EL (cell line): ENCODE results near the gene NUTM2B.
A peak's percentile ranks its signal among the peaks of the same experiment; 100 is the strongest.
"Not testable (repeated sequence)": the region's sequence is repeated elsewhere in the genome, so short reads cannot be mapped to it uniquely, and the experiment has no call there.

Source experiments
- DNase-seq: peaks from one replicate; pipeline ENCODE4 v3.0.0-alpha.2; 2016

NUTM2B gene

GRCh38 chr10:79702927-79703326, at the start of gene NUTM2B:
Gene NUTM2B, plus strand, starts transcription at chr10:79703227. Its CDS starts 383 bp downstream, at chr10:79703610.
- DNase-seq = not testable (repeated sequence)

GRCh38 chr10:79663287-79663686, 39.7 kb upstream of the NUTM2B start:
- DNase-seq = not testable (repeated sequence)

GRCh38 chr10:79664686-79665085, 38.3 kb upstream of the NUTM2B start:
- not testable (repeated sequence) for DNase-seq

GRCh38 chr10:79669248-79669788, 33.7 kb upstream of the NUTM2B start:
- peak; percentile 39 for DNase-seq

GRCh38 chr10:79674878-79675277, 28.1 kb upstream of the NUTM2B start:
- DNase-seq = peak; percentile 40

GRCh38 chr10:79683026-79683883, 19.8 kb upstream of the NUTM2B start:
- not testable (repeated sequence) for DNase-seq

GRCh38 chr10:79683884-79684720, 18.9 kb upstream of the NUTM2B start:
- not testable (repeated sequence) for DNase-seq

- peak; percentile 17 for DNase-seq
Measured at GRCh38 chr10:79685044-79685685, 17.9 kb upstream of the NUTM2B start.

GRCh38 chr10:79686595-79686994, 16.4 kb upstream of the NUTM2B start:
- not testable (repeated sequence) for DNase-seq

- not testable (repeated sequence) for DNase-seq
Measured at GRCh38 chr10:79687406-79688150, 15.4 kb upstream of the NUTM2B start.

- not testable (repeated sequence) for DNase-seq
Measured at GRCh38 chr10:79688798-79689197, 14.2 kb upstream of the NUTM2B start.

GRCh38 chr10:79696596-79696995, 6.4 kb upstream of the NUTM2B start:
- not testable (repeated sequence) for DNase-seq

- not testable (repeated sequence) for DNase-seq
Measured at GRCh38 chr10:79697141-79697540, 5.9 kb upstream of the NUTM2B start.

- DNase-seq = not testable (repeated sequence)
Measured at GRCh38 chr10:79700381-79700944, 2.6 kb upstream of the NUTM2B start.

- not testable (repeated sequence) for DNase-seq
Measured at GRCh38 chr10:79707017-79707416, 4.0 kb downstream of the NUTM2B start.

GRCh38 chr10:79714976-79715375, 11.9 kb downstream of the NUTM2B start:
- DNase-seq = not testable (repeated sequence)

GRCh38 chr10:79716917-79717579, 14.0 kb downstream of the NUTM2B start:
- DNase-seq = not testable (repeated sequence)

- not testable (repeated sequence) for DNase-seq
Measured at GRCh38 chr10:79720000-79720399, 17.0 kb downstream of the NUTM2B start.

GRCh38 chr10:79726620-79727019, 23.6 kb downstream of the NUTM2B start:
- DNase-seq = not testable (repeated sequence)

- DNase-seq = not testable (repeated sequence)
Measured at GRCh38 chr10:79744844-79745243, 41.8 kb downstream of the NUTM2B start.

- not testable (repeated sequence) for DNase-seq
Measured at GRCh38 chr10:79748510-79748909, 45.5 kb downstream of the NUTM2B start.
